OCI-M1 (cell line): ENCODE results near the gene ADAM12.

Experiments
- DNase-seq: peaks from one replicate; lab custom pipeline; 2025; lab: John Stamatoyannopoulos, UW

ADAM12 gene

DNA sequence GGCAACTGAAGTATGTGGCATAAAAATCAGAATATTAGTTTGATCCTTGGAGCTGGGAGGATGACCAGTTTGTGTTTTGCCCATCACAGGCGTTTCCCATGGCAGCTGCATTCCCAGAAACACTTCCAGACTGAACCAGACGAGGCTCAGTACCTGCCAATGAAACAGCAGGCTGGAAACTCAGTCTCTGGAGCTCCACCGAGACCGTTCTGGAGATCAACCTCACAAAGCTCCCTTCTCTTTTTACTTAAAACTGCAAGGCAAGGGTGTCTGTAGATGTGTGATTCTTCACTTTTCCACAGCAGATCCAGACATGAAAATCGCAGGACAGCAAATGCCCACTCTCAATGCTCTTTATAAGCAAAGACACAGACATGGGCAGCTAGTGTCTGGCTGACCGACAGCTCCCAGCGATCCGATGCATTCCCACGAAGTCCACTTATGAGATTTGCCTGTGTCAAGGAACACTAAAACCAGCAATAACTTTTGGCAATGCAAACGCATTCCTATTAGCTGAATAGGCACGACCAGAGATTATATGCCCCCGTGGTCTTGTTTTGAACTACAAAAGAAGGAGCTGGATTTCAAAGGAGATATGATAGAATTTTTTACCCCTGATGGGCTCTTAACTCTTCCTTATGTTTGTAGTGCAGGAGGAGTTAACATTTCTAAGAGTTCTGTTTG, 72.6 kb downstream of the ADAM12 start:
- no peak for DNase-seq

DNA sequence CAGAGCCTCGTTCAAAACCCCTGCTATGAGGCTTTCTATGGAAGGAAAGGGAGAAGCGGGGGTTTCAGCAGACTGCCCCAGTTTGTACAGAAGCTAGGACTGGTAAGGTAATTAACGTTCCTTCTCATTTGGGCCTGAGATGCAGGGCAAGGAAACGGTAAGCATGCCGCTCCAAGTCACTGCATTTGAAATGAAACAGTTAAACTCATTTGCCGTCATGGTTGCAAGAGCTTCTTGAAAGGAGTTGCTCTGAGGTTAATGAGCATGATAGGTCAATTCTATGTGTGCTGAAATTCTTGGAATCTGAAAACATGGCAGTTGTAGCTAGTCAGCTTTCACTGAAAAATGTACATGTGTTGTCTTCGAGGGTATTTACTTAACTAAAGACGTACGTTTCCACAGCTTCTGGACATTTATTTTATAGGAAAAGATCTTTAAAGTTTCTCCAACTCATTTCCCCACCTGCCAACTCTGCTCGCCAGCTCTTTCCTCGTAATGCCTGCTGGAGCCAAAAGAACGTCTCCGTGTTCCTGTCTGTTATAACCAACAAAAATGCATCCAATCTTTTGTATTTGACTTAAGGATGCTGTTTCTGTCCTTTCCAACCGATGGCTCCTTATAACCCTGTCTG, 73.3 kb downstream of the ADAM12 start:
- no peak for DNase-seq

DNA sequence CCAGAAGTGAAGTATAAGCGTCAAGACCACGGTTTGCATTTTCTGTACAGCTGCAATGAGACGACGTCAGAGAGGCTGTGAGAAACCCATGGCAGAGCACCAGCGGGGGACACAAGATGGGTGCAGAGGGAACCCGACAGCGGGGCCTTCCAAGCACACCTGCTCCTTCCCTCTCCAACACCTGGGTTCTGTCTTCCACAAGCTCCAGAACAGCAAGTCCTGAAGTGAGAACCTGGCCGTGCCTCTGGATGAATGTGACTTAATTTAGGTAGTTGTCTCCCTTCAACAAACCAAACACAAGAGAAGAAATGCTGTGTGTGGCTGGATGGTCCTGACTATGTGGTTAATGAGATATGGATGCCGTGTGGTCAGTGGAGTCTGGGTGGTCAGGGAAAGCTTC, 76.1 kb downstream of the ADAM12 start:
- DNase-seq = no peak

DNA sequence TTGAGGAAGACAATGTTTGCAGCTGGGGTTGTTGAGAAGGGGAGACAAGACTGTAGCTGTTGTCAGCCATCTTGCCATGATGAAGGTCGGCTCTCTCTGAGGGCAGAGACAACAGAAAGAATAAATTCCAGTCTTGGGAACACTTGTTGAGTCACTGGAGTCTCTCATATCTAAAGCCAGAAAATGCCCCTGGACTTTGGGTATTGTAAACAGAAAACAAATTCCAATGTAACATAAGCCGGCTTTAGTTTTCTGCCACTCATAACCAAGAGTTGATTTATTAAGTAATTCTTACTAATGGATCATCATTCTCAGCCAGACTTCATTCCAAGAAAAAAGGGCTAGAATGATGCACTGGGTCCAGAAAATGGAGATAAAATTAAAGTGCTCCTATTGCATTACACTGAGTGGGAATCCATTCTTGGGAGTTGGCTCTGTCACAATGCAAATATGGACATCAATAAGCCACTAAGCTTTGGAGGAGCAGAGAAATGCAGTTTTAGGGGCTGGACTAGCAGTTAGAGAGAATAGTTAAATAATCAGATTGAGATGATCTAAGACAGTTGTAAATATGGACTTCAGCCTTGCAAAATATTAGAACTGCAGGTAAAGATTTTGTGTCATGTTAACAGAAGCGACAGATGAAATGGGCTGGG, 78.9 kb downstream of the ADAM12 start:
- DNase-seq = no peak

DNA sequence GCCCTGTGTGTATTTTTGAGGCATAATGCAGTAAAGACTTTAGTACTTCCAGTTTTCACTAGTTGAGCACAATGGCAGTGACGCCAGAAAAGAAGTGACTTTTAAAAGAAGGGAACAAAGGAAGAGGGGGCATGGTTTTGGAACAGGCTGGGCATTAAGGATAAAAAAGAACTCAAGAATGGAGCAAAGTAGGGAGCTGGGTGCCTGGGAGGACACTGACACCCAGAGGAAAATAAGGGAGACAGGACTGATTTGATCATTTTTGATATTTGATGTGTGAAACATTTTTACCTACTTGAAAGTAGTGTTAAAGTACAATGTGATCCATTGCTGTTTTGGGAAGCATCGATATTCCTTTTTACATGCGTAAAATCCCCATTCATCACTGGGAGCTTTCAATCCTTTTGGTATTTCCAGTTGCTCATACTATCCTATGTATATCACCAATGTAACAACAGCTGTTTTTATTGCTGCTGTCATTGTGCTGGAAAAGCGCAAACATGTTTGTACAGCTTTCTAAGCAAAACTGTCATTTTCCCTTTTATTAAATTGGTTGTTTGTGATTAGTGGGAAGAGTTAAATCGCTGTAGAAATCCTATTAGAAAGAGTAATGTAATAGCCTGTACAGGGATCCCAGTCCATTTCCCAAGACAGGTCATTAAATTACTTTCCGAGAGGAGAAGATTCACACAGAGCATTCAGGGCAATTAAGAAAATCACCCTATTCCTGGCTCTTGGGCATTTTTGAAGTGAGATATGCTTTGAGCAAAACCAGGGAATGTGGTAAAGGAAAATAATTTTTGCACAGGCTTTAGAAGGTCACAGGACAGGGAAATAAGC, 85.2 kb downstream of the ADAM12 start:
- DNase-seq = peak; percentile 18

DNA sequence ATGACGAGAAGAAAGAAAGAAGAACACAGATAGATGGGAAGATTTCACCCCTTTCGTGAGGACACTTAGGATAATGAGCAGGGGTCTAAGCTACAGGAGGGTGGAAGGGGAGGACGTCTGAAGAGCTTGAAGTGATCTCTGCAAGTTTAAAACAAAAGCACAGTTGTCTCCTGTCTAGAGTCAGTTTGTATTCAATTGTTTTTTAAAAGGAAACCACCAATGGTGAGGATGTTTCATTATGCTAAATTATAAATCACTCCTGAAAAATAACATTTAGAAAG, 85.9 kb downstream of the ADAM12 start:
- no peak for DNase-seq

DNA sequence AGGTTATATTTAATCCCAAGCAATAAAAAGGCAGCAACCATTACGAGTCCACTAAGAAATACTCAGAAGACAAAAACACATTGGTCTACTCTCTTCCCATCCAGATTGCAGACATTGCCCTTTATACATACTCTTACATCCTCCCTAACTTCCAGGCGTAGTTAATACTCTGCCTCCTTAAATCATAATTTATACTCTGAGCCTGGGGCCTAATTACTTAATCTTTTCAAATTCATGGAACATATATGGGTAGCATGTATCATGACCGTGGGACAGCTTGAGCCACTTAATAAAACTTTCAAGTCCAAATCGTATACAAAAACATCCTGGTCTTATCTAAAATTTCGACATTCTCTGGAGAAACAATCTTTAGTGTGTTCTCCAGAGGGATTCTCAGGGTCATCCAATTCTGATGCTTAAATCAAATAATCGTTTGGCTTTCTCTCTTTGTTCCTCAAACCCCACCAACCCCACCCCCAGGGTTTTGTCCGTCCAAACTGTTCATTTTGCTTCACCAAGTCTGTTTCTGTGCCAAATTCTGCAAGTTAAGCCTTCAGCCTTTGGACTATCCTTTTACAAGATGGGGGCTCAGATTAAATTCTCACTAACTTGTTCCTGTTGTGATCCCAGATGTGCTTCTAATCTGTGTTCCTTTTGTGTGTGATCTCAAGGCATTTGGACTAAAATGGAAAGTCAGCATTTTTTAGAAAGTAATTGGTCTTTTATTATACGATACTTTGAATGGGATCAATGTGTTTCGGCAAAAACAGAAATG, 86.4 kb downstream of the ADAM12 start:
- DNase-seq = no peak

DNA sequence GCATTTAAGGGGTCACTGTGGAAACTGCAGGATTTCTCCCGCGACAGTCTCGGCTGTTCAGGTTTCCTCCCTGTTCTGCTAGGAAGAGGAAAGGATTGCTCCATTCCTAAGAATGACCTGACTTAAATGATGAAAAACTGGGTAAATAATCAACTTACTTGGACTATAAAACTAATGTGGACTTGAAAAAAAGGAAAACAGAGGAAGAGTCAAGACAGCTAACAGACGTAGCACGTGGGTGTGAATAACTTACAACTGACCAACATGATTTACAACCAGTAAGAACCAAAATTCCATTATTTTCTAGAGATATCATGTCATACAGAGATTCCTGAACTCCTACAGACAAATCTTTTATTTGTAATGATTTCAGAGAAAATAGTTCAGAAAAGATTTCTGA, 93.8 kb downstream of the ADAM12 start:
- DNase-seq = no peak

DNA sequence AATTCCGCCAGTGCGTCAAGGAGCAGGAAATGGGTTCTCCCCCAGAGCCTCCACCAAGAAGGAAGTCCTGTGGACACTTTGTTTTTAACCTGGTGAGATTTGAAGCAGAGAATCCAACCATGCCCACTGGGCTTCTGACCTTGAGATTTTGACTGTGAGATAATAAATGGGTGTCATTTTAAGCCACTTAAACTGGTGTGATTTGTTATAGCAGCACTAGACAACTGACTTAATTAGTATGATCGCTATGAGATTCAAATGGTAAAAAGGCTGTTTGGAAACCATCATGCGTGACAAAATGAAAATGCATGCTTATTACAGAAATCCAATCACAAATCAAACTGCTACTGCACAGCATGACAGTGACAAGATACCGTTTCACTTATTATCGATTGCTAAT, 98.0 kb downstream of the ADAM12 start:
- DNase-seq = no peak

DNA sequence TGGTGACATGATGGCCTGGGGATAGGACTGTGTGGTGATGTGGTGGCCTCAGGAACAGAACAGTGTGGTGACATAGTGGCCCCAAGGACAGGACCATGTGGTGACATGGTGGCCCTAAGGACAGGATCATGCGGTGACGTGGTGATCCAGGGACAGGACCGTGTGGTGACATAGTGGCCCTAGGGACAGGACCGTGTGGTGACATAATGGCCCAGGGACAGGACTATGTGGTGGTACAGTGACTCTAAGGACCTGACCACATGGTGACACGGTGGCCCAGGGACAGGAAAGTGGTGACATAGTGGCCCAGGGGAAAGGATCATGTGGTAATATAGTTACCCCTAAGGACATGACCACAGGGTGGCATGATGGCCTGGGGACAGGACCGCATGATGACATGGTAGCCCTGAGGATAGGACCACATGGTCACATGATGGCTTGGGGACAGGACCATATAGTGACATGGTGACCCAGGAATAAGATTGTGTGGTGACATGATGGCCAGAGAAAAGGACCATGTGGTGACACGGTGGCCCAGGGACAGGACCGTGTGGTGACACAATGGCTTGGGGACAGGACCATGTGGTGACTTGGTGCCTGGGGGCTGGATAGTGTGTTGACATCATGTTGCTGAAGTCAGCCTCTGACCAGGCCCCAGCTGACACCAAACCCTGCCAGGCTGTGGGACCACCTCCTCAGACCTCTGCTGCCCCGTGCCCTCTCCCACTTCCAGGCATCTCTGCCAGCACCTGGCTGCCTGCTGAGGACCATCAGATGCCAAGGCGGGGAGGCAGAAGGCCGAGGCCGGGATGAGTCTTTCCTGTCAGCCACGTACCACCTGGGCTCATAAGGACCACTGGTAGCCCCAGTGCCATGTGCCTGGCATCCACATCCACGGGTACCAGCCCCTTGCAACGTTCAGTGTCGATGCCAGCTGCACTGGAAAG, 99.5 kb downstream of the ADAM12 start:
- no peak for DNase-seq

DNA sequence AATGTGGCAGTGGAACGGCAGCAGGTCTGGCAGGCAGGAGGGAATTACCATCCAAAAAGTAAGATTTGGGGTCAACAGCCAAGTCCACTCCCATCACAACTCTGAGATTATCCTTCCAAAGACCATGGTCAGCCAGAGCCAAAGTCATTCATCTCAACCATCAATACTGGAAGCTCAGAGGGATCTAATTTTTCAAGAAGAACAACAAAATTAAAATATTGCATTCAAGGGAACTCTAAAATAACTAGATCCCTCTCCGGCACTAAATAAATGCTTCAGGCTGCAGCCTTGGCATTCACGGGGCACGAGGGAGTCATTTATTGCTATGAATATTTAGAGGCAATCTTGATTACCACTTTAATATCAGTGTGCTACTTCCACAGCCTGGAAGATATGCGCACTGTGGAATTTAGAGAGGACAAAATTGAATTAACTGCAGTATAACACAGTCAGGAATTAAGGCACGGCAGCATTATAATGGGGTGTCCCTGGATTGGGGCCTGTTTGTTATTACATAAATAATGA, 102.0 kb downstream of the ADAM12 start:
- no peak for DNase-seq

DNA sequence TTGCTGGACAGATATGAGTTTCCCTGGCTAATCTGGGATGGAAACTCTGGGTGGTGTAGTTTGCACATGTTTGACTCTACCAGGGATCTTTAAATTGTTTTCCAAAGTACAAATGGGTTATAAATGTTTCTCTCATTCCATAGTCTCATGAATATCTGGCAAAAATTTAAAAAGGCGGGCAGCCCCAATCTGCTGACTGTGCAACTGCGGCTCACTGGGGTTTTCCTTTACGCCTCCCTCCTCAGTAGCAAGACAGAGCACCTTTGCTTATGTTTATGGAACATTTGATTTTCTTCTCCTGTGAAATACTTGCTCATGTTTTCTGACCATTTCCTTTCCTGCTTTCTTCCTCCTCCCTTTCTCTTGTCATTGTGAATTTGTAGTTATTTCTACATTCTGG, 105.0 kb downstream of the ADAM12 start:
- DNase-seq = no peak

DNA sequence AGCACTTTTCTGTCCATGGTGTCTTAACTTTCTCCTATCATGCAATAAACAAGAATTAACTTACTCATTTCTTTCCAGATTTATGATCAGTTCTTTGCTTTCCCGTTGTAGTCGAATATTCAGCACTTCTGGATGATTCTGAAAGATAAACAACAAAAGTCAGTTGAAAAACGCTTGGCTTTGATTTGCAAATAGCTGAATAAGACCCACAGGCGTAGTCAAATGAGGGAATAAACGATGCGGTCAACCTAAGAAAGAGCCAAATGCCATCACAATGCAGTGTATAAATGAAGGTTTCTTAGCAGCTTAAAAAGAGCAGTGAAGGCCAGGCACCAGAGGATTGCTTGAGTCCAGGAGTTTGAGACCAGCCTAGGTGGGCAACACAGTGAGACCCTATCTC, 109.4 kb downstream of the ADAM12 start:
- no peak for DNase-seq

DNA sequence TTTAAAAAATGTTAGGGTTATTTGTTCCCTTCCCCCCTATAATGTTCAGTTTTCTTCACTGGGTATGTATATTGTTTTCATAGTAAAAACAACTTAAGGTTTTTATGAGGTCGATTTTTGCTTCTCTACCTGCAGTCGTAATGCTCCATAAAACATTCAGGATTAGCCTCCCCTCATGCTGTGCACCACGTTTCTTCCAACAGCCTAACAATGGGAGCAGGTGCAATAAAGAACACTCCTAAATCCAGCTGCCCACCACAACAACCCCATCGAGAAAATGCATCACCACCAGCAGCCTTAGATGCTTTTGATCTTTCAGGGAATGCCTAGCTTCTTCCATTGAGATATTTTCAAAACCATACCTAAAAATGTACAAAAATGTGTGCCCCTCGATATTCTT, 111.1 kb downstream of the ADAM12 start:
- DNase-seq = no peak

DNA sequence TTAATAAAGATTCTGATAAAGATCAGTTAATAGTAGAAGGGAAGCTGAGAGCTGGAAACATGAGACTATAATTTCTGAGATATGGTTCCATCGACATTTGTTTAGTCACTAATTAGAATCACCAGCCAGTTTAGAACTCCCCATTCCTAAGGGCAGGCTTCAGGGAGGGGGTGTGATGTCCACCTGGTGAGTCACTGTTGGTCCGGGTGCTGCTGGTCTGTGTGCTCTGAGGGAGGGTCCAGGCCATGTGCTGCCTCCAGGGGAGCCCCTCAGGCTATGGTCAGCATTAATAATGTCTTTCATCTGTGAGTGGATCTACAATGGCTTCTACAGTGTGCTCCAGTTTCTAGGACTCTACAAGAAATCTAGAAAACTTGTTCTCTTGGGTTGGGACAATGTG, 115.8 kb downstream of the ADAM12 start:
- no peak for DNase-seq

DNA sequence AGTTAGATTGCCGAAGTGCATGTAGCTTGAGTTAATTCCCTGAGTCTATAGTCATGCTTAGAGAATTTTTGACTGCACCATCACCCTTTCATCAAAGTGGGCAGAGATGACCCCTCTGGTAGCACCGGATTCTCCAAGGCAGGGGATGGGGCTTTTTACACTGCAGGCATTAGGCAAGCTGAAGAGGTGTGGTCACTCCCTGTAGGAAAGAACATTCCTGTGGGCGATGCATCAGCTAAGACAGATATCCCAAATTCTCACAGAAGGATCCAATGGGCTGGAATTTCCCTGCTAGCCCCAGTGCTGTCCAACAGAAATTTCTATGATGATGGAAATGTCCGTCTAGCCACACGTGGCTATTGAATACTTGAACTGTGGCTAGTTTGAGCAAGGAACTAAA, 118.2 kb downstream of the ADAM12 start:
- no peak for DNase-seq

DNA sequence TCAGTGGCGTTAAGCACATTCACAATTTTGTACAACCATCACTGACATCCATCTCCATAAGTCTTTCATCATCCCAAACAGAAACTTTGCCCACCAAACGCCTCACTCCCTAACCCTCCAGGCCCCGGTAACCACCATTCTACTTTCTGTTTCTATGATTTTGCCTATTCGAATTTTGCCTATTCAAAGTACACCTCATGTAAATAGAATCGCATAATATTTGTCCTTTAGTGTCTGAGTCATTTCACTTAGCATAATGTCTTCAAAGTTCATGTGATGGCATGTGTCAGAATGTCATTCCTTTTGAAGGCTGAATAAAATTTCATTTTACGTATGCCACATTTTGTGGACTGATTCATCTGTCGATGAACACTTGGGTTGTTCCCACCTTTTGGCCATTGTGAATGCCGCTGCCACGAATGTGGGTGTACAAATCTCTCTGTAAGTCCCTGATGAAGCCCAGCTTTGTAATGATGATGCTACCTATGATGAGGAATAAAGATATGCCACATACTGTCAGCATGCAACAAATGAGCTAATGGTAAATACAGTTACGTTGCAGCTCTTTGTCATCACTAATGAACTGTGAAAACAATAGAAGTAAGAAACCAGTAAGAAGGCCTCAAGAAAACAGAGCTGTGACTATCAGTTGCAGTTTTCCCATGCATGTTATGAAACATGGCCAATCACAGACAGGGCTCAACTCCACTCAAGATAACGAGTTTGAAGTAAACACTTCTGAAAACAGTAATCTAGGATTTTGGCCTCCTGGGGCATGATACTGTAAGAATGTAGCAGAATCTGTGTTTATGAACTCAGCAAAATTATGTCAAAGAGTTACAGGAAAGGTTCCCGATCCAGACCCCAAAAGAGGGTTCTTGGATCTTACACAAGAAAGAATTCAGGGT, 120.0 kb downstream of the ADAM12 start:
- DNase-seq = no peak

DNA sequence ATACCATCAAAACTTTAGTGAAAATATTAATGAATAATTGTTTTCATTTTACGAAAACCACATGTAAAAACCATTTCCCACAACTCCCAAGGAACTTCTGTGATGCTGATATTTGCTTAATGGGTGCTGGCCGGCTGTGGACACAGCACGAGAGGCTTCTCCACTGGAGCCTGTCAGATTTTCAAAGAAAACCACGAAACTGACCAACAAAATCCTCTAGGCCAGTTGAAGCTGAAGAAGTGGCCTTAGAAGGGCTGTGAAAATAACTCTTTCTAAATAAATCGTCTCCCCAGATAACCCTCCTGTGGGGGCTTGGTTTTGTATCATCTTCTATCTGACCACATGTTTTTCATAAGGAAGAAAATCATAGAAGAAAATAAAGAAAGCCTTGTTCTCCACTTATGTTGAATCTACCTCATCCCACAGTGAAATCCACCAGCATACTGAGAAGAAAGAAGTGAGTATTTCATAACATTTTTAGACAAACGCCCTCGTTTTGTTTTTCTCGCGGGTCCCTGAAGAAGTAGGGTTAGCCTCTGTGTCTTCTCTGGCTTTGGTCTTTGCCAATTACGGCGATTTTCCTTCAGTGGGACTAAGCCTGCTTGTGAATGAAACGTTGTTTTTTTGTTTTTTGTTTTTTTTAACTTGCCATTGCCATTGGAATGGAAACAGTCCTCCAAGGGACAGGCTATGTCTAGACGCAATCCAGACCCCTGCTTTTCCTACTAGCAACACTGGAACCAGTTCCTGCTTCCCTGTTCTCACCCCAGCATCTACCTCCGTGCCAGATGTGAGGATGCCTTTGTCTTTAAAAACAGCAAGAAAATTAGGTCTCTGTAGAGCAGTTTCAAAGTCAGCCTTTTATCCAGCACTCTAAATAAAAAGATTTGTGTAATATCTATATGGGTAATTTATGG, 123.9 kb downstream of the ADAM12 start:
- no peak for DNase-seq
